Neural crest cell (in vitro differentiated cells): ENCODE measurements around the gene CDRT15L2. TPM values are rescaled to one million over a fixed set of nuclear protein-coding genes. Genes with fewer than 3 reads are reported as not detected.
"Not testable (repeated sequence)": the region's sequence is repeated elsewhere in the genome, so short reads cannot be mapped to it uniquely, and the experiment has no call there.

Experiments used
- DNase-seq: peaks from one replicate; pipeline ENCODE4 v3.0.0; 2021; ENCODE audit warnings: low read depth, mixed read lengths, low spot score
- H3K27ac Mint-ChIP-seq: one replicate; pipeline ENCODE4 v1.8.0; 2021; ENCODE audit warnings: mild to moderate bottlenecking, mixed read lengths; ENCODE audit not compliant: unreplicated experiment
- H3K27me3 Mint-ChIP-seq: 2 replicates; pipeline ENCODE4 v1.8.0; 2021; ENCODE audit warnings: low read depth, mild to moderate bottlenecking, mixed read lengths
- H3K36me3 Mint-ChIP-seq: 2 replicates; pipeline ENCODE4 v1.8.0; 2021; ENCODE audit warnings: low read depth, mild to moderate bottlenecking, mixed read lengths
- H3K4me1 Mint-ChIP-seq: 2 replicates; pipeline ENCODE4 v1.8.0; 2021; ENCODE audit warnings: mixed read lengths
- H3K4me3 Mint-ChIP-seq: one replicate; pipeline ENCODE4 v1.8.0; 2021; ENCODE audit warnings: mild to moderate bottlenecking, mixed read lengths
- H3K9me3 Mint-ChIP-seq: 2 replicates; pipeline ENCODE4 v1.8.0; 2021; ENCODE audit warnings: mixed read lengths
- total RNA-seq: library from RNA; stranded (reverse); gene quantifications from 2 replicates; pipeline ENCODE4 v1.2.1, GENCODE V29; 2021
- TF ChIP-seq, protein P1 (sequence below): fragments of 200-600 bp; sonication (generic); conservative IDR thresholded peaks from 2 replicates; pipeline ENCODE4 v1.5.0; 2021; ENCODE audit warnings: antibody characterized with exemption, mild to moderate bottlenecking

CDRT15L2 gene
- total RNA-seq, 1 donor from 2014 or later, result not detected

DNA sequence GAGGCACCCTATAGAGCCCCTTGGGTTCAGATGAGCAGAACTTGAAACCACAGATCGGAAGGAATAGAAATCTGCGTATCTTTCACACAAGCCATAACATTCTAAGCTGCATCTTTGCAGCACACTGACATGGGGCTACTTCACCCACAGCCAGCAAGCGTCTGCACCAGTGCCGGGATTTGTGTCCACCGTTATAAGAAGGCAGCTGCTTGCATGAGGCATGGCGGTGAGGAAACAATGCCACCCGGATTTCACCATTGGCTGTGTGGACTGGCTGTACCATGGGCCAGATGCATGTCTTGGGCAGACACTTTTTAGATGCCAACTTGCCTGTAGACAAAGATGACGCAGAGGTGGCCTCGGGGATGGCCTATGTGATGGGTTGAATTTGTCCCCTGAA, 20.5 kb upstream of the CDRT15L2 start:
- not testable (repeated sequence) for H3K27me3 Mint-ChIP-seq, H3K36me3 Mint-ChIP-seq, H3K9me3 Mint-ChIP-seq, DNase-seq, H3K4me1 Mint-ChIP-seq, H3K4me3 Mint-ChIP-seq, H3K27ac Mint-ChIP-seq

DNA sequence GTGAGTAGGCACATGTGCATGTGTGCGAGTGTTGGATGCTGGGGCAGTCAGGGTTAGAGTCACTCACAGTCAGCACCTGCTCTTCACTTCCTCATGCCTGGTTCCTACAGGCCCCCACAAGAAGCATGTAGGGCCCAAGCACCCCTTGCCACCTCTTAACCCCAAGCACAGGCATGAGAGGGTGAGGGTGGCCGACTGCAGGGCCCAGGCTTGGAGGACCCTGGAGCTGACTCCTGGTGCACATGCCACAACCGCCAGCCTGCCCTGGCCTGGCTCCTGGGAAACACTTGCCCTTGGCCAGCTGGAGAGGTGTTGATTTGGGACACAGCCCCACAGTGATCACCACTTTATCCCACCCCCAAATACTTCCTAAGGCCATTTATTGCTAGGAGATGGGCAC, 16.9 kb upstream of the CDRT15L2 start:
- TF ChIP-seq, protein P1, sequence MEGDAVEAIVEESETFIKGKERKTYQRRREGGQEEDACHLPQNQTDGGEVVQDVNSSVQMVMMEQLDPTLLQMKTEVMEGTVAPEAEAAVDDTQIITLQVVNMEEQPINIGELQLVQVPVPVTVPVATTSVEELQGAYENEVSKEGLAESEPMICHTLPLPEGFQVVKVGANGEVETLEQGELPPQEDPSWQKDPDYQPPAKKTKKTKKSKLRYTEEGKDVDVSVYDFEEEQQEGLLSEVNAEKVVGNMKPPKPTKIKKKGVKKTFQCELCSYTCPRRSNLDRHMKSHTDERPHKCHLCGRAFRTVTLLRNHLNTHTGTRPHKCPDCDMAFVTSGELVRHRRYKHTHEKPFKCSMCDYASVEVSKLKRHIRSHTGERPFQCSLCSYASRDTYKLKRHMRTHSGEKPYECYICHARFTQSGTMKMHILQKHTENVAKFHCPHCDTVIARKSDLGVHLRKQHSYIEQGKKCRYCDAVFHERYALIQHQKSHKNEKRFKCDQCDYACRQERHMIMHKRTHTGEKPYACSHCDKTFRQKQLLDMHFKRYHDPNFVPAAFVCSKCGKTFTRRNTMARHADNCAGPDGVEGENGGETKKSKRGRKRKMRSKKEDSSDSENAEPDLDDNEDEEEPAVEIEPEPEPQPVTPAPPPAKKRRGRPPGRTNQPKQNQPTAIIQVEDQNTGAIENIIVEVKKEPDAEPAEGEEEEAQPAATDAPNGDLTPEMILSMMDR, result no peak
- no peak overlapping the region for H3K27ac Mint-ChIP-seq
- no peaks in the 10 kb centered on the region for H3K4me1 Mint-ChIP-seq
- no peak for DNase-seq
- H3K36me3 Mint-ChIP-seq, result no peaks in the 10 kb centered on the region
- H3K9me3 Mint-ChIP-seq, result no peaks in the 10 kb centered on the region
- H3K27me3 Mint-ChIP-seq, result peaks cover 2% of the 10 kb centered on the region
- H3K4me3 Mint-ChIP-seq, result no peak overlapping the region

DNA sequence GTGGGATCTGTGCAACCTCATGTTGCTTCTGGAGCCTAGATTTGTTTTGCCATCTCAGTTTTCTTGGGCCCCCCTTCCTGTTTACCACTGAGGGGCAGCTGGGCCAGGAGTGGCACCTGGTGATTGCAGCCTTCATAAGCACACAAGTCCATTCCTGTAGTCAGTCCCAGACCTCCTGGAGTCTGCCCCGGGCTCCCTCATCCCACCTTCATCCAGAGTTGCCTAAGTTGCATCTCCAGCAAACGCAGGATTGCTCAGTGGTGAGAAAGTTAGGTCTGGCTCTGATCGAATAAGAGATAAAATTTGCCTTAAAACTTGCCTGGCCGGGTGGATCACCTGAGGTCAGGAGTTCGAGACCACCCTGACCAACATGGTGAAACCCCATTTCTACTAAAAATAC, 14.3 kb upstream of the CDRT15L2 start:
- not testable (repeated sequence) for H3K27me3 Mint-ChIP-seq, H3K9me3 Mint-ChIP-seq, H3K4me1 Mint-ChIP-seq, DNase-seq, H3K27ac Mint-ChIP-seq, H3K4me3 Mint-ChIP-seq, H3K36me3 Mint-ChIP-seq

DNA sequence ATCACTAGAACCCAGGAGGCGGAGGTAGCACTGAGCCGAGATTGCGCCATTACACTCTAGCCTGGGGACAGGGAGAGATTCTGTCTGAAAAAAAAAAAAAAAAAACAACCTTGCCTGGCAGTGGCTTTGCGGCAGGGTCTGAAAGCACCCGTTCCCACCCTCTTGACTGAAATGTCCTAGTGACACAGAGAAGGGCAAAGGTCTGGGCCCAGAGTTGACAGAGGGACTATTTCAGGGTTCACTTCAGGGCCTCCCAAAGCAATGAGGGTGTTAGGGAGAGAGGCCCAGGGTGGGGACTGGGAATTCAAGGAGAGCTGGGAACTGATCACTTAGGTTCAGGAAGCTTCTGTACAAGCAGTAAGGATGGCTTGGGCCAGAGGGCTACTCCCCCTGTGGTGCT, 13.8 kb upstream of the CDRT15L2 start:
- TF ChIP-seq, protein P1, result no peak
- H3K36me3 Mint-ChIP-seq, result no peaks in the 10 kb centered on the region
- DNase-seq, result no peak
- H3K27me3 Mint-ChIP-seq, result peaks cover 2% of the 10 kb centered on the region
- H3K9me3 Mint-ChIP-seq, result no peaks in the 10 kb centered on the region
- H3K4me1 Mint-ChIP-seq, result no peaks in the 10 kb centered on the region
- H3K27ac Mint-ChIP-seq, result no peak overlapping the region
- H3K4me3 Mint-ChIP-seq, result no peak overlapping the region

DNA sequence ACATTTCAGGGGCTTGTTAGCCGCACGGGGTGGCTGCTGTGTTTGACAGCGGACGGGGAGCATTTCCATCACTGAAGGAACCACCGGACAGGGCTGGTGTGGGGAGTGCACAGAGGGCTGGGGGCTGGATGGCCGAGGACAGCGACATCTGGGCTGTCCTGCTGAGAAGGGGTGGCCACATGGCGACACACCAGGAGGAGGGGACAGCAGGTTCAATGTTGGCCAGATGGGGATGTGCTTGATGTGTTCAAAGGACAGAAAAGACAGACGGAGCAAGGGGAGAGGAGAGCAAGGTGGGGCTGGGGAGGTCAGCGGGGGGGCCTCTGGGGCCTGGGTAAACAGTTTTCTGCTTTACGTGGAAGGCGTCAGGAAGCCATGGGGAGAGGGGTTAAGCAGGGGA, 12.8 kb upstream of the CDRT15L2 start:
- DNase-seq, H3K4me1 Mint-ChIP-seq, H3K27ac Mint-ChIP-seq, H3K36me3 Mint-ChIP-seq, H3K27me3 Mint-ChIP-seq, H3K9me3 Mint-ChIP-seq, H3K4me3 Mint-ChIP-seq: not testable (repeated sequence)

DNA sequence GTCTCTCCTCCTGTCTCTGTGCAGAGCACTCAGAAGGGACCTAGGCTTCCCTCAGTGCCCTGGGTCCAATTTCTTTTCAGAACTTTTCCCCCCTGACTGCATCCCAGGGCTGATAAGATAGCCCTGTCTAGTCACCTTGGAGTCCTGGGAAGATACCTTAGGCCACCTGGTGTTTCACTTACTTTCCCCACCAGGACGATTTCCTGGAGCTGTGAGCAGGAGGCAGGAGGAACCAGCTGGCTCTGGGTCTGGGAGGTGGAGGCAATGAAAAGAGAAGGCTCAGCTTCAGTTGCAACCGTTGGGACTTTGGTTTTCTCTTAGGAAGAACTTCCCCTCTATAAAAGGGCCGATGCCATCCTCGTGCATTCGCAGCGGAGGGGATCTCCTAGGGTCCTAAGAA, 12.1 kb upstream of the CDRT15L2 start:
- not testable (repeated sequence) for DNase-seq, H3K27ac Mint-ChIP-seq, H3K27me3 Mint-ChIP-seq, H3K4me3 Mint-ChIP-seq, H3K4me1 Mint-ChIP-seq, H3K36me3 Mint-ChIP-seq, H3K9me3 Mint-ChIP-seq

DNA sequence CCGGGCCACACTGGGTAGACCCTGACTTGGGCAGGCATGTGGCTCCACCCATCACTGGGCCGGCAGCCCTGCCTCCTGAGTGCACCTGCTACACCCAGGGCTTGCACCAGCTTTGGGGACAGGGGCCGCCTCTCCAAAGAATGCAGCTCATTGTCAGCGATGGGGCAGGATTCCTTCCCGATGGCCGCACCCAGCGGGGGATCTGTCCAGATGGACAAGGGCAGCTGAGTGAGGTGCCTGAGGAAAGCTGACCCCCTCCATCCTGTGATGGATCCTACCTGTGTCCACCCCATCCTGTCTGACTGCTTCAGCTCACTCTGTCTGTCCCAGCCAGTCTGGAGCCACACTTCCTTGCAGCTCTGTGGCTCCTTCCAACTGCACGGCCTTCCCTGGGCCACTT, 10.9 kb upstream of the CDRT15L2 start:
- not testable (repeated sequence) for H3K27ac Mint-ChIP-seq, H3K4me3 Mint-ChIP-seq, DNase-seq, H3K36me3 Mint-ChIP-seq, H3K9me3 Mint-ChIP-seq, H3K27me3 Mint-ChIP-seq, H3K4me1 Mint-ChIP-seq

DNA sequence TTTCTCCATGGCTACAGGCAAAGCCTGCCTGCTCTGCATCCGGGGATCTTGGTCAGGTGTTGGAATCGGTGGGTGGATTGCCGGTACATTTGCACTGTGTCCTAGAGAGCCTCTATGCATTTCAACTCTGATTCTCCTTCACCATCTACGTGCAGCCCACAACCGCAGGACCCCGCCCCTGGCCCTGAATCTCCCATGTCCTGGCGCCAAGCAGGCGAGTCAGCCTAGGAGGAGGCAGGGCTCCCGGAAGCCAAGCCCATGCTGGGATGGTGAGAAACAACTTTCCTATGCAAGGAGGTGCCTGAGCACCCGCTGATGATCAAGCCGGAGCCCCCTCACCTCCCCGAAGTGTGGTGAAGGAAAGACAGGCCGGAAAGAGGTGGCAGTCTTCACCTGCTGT, 7.9 kb upstream of the CDRT15L2 start:
- DNase-seq, H3K9me3 Mint-ChIP-seq, H3K36me3 Mint-ChIP-seq, H3K27ac Mint-ChIP-seq, H3K4me3 Mint-ChIP-seq, H3K27me3 Mint-ChIP-seq, H3K4me1 Mint-ChIP-seq: not testable (repeated sequence)

DNA sequence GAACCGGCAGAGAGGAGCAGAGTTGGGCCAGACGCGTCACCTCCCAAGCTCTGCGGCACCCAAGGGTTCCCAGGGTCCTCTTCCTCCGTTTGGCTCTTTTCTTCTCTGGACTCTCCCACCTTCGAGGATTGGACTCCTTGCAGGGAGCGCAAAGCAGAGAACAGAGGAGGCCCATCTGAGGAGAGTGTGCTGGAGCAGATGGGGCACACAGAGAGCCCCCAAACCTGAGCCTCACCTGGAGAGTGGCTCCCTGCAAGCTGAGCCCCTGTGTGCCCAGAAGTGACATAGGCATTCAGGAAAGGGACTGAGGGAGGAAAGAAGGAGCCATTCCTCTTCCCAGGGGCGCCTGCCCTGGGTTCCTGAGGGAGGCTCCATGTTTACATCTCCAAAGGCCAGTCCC, 6.3 kb upstream of the CDRT15L2 start:
- H3K9me3 Mint-ChIP-seq, H3K4me1 Mint-ChIP-seq: not testable (repeated sequence)

DNA sequence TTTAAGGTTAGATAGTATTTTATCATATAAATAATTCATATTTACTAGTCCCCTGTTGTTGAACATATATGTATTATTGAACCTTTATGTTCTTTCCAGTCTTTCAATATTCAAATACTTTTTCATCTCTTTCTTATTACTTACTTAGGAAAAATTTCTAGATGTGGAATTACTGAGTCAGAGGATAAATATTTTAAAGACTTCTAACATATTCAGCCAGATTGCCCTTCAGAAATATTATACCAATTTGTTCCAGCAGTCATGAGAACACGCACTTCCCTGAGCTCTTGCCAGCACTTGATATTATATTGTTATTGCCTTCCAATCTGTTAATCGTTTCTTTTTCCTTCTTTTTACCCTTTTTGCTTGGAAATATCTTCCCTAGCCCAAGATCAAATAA, 4.5 kb upstream of the CDRT15L2 start:
- H3K27me3 Mint-ChIP-seq, DNase-seq, H3K4me1 Mint-ChIP-seq, H3K36me3 Mint-ChIP-seq, H3K4me3 Mint-ChIP-seq, H3K27ac Mint-ChIP-seq, H3K9me3 Mint-ChIP-seq: not testable (repeated sequence)

More for the DNA sequence above, 6.3 kb upstream of the CDRT15L2 start:
- H3K36me3 Mint-ChIP-seq, H3K27ac Mint-ChIP-seq, H3K27me3 Mint-ChIP-seq, H3K4me3 Mint-ChIP-seq, DNase-seq: not testable (repeated sequence)

DNA sequence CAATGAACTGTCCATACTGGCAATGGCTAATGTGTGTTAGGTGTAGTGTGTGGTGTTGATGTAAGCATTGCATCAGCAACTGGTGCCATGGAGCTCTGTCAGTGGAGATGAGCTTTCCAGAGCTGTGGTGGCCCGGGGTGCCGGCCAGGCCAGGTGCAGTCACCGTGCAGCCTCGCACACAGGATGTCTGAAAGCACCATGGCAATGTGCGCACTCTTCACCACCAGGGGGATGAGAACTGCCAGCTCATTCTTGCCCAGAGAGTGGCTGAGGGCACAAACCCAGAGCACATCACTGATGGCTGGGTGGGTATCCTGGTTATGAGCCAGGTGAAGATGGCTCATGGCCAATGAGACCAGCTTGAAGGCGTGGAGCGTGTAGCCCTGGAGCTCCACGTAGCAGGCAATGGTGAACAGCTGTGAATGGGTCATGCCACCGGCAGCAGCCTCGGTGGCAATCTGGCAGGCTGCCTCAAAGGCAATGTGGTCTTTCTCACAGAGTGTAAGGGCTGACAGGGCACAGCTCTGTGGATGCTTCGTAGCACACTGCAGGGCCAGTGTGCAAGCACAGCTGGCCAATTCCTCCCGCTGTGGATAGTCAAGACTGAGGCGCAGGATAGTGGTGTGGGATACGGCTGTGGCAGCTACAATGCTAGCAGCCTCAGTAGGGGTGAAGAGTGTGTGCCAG, 4.5 kb downstream of the CDRT15L2 start:
- not testable (repeated sequence) for H3K4me3 Mint-ChIP-seq, H3K9me3 Mint-ChIP-seq, DNase-seq, H3K27me3 Mint-ChIP-seq, H3K36me3 Mint-ChIP-seq, H3K27ac Mint-ChIP-seq
- peaks cover 13% of the 10 kb centered on the region for H3K4me1 Mint-ChIP-seq

DNA sequence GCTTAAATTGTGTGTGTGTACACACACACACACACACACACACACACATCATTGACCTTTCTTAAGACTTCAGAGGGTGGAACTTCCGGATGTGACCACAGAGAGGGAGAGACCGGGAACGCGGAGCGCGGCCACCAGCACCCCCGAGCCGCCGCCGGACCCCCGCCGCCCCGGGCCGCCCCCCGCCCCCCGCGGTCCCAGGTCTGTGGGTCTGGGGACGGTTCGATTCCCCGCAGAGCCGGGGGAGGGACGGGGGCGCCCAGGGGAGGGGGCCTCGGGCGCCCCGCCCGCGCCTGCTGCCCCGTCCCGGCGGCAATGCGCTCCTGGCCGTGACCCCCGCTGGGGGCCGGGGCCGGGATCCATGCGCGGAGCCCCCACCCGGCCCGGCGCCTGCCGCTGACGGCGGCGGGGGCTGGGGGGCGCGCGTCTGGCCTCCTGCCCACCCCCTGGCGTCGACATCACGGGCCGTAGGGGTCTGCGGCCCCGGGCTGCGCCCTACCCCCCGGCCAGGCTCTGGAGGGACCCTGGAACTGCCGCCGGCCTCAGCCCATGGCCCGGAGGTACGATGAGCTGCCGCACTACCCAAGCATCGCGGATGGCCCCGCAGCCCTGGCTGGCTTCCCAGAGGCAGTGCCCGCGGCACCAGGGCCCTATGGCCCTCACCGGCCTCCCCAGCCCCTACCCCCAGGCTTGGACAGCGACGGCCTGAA, 9.4 kb downstream of the CDRT15L2 start:
- H3K4me1 Mint-ChIP-seq, H3K27ac Mint-ChIP-seq, H3K36me3 Mint-ChIP-seq, H3K27me3 Mint-ChIP-seq, H3K9me3 Mint-ChIP-seq: not testable (repeated sequence)
- peak overlapping the region; percentile 81 for H3K4me3 Mint-ChIP-seq
- peak; percentile 29 for DNase-seq
